CD4-positive, CD25-positive, alpha-beta regulatory T cell (primary cell): Measurements from ENCODE around the gene NLGN2. TPM values are rescaled to one million over a fixed set of nuclear protein-coding genes. Genes with fewer than 3 reads are reported as not detected.

Source experiments
- ATAC-seq, 2 donors: fragments of 150-1000 bp; cut with Tn5 transposase; one replicate each; pipeline ENCODE4 v1.10.0; 2021; ENCODE audit warnings: low read depth in 2 of 2, moderate number of reproducible peaks in 2 of 2, moderate library complexity in 1 of 2
- DNase-seq, 3 donors: peaks; one replicate each; pipeline versions ENCODE4 v3.0.0 to v3.0.0-alpha.2; 2012 to 2022; ENCODE audit warnings: mixed read lengths in 1 of 3
- H3K27ac ChIP-seq: one replicate; pipeline ENCODE4 v1.7.0; 2013; ENCODE audit warnings: mild to moderate bottlenecking, low read length; ENCODE audit not compliant: insufficient read depth, poor library complexity, severe bottlenecking
- H3K27me3 ChIP-seq: one replicate; pipeline ENCODE4 v1.7.0; 2013; ENCODE audit warnings: low read length; ENCODE audit not compliant: control insufficient read depth, insufficient read depth
- H3K36me3 ChIP-seq: one replicate; pipeline ENCODE4 v1.7.0; 2013; ENCODE audit warnings: mild to moderate bottlenecking, low read length, moderate library complexity; ENCODE audit not compliant: control insufficient read depth, insufficient read depth
- H3K4me1 ChIP-seq: 2 replicates; pipeline ENCODE4 v1.7.0; 2013; ENCODE audit warnings: mild to moderate bottlenecking, low read length; ENCODE audit not compliant: insufficient read depth, control insufficient read depth, poor library complexity, severe bottlenecking
- H3K4me3 ChIP-seq: one replicate; pipeline ENCODE4 v1.7.0; 2013; ENCODE audit warnings: low read depth, mild to moderate bottlenecking, low read length, moderate library complexity
- H3K9me3 ChIP-seq, 2 experiments: 1 replicate in 1 of 2; 2 replicates in 1 of 2; pipeline ENCODE4 v1.7.0; 2013; ENCODE audit warnings: low read length in 2 of 2, mild to moderate bottlenecking in 1 of 2, moderate library complexity in 1 of 2; ENCODE audit not compliant: control insufficient read depth in 2 of 2
- H3K27ac Mint-ChIP-seq, 3 donors: one replicate each; pipeline ENCODE4 v1.8.0; 2020 to 2022; ENCODE audit warnings: mild to moderate bottlenecking in 3 of 3, mixed read lengths in 3 of 3, moderate library complexity in 2 of 3
- H3K27me3 Mint-ChIP-seq: one replicate; pipeline ENCODE4 v1.8.0; 2022; ENCODE audit warnings: mild to moderate bottlenecking, mixed read lengths
- H3K36me3 Mint-ChIP-seq: one replicate; pipeline ENCODE4 v1.8.0; 2020; ENCODE audit warnings: mixed read lengths
- H3K4me1 Mint-ChIP-seq, 4 donors: one replicate each; pipeline ENCODE4 v1.8.0; 2020 to 2022; ENCODE audit warnings: mixed read lengths in 4 of 4, mild to moderate bottlenecking in 1 of 4
- H3K4me3 Mint-ChIP-seq, 4 donors: one replicate each; pipeline ENCODE4 v1.8.0; 2020 to 2022; ENCODE audit warnings: mild to moderate bottlenecking in 4 of 4, mixed read lengths in 4 of 4, moderate library complexity in 3 of 4
- H3K9me3 Mint-ChIP-seq, 7 donors: one replicate each; pipeline ENCODE4 v1.8.0; 2020 to 2022; ENCODE audit warnings: mixed read lengths in 7 of 7, mild to moderate bottlenecking in 3 of 7, moderate library complexity in 2 of 7
- polyA plus RNA-seq, 4 donors: library from polyadenylated mRNA; unstranded; fragments of 300-500 nt; fragmentation: Illumina TruSeq; gene quantifications; one replicate each; pipeline ENCODE4 v1.2.3, GENCODE V29; 2021
- total RNA-seq: library from RNA; stranded (reverse); gene quantifications from one replicate; pipeline ENCODE4 v1.2.3, GENCODE V29; 2022

Gene NLGN2
- total and polyA plus RNA-seq, 5 donors from 2014 or later = 3.6 TPM; not detected in 4

GRCh38 chr17:7466639-7467341 lies 59.1 kb downstream of the NLGN2 start:
- no peak overlapping the region for H3K4me3 ChIP-seq
- H3K27me3 ChIP-seq = no peaks in the 10 kb centered on the region
- DNase-seq = no peak
- H3K9me3 ChIP-seq = no peaks in the 10 kb centered on the region
- H3K36me3 ChIP-seq = peaks cover 36% of the 10 kb centered on the region
- no peaks in the 10 kb centered on the region for H3K4me1 ChIP-seq
- H3K27ac ChIP-seq = no peak overlapping the region
- Mint-ChIP-seq H3K9me3 (no peaks in the 10 kb centered on the region), H3K36me3 (peaks cover 8% of the 10 kb centered on the region), H3K27ac (peak overlapping the region in 1 of 3 donors; percentile 75), H3K4me1 (peaks cover 0 to 29% (median 8%) of the 10 kb centered on the region in 4 donors), H3K4me3 (no peak overlapping the region), H3K27me3 (peaks cover 1% of the 10 kb centered on the region)
- peak in 1 of 2 donors; percentile 14 for ATAC-seq

- Mint-ChIP-seq H3K27ac (no peak overlapping the region), H3K27me3 (peaks cover 4% of the 10 kb centered on the region), H3K4me1 (peaks cover 0 to 36% (median 11%) of the 10 kb centered on the region in 4 donors), H3K9me3 (no peaks in the 10 kb centered on the region), H3K36me3 (peaks cover 8% of the 10 kb centered on the region), H3K4me3 (no peak overlapping the region)
- no peak overlapping the region for H3K27ac ChIP-seq
- H3K4me1 ChIP-seq = no peaks in the 10 kb centered on the region
- H3K4me3 ChIP-seq = no peak overlapping the region
- no peaks in the 10 kb centered on the region for H3K27me3 ChIP-seq
- peaks cover 36% of the 10 kb centered on the region for H3K36me3 ChIP-seq
- H3K9me3 ChIP-seq = no peaks in the 10 kb centered on the region
- DNase-seq = no peak
- ATAC-seq = no peak
Observed at GRCh38 chr17:7467498-7467897, 59.9 kb downstream of the NLGN2 start.

- ATAC-seq = no peak
- Histone ChIP-seq H3K27me3 (no peaks in the 10 kb centered on the region), H3K4me1 (no peaks in the 10 kb centered on the region), H3K27ac (no peak overlapping the region), H3K9me3 (no peaks in the 10 kb centered on the region), H3K4me3 (no peak overlapping the region), H3K36me3 (peaks cover 33% of the 10 kb centered on the region)
- no peaks in the 10 kb centered on the region for H3K9me3 Mint-ChIP-seq
- peaks cover 0 to 37% (median 11%) of the 10 kb centered on the region in 4 donors for H3K4me1 Mint-ChIP-seq
- H3K27me3 Mint-ChIP-seq = peaks cover 4% of the 10 kb centered on the region
- no peak overlapping the region for H3K4me3 Mint-ChIP-seq
- no peak overlapping the region for H3K27ac Mint-ChIP-seq
- no peak for DNase-seq
- H3K36me3 Mint-ChIP-seq = peaks cover 8% of the 10 kb centered on the region
Observed at GRCh38 chr17:7468290-7468689, 60.6 kb downstream of the NLGN2 start.

- H3K27ac Mint-ChIP-seq = no peak overlapping the region
- Histone ChIP-seq H3K9me3 (no peaks in the 10 kb centered on the region), H3K27ac (no peak overlapping the region), H3K36me3 (peaks cover 29% of the 10 kb centered on the region), H3K4me1 (no peaks in the 10 kb centered on the region), H3K4me3 (no peak overlapping the region), H3K27me3 (no peaks in the 10 kb centered on the region)
- peaks cover 8% of the 10 kb centered on the region for H3K36me3 Mint-ChIP-seq
- ATAC-seq = no peak
- H3K9me3 Mint-ChIP-seq = no peaks in the 10 kb centered on the region
- H3K4me1 Mint-ChIP-seq = peaks cover 0 to 42% (median 11%) of the 10 kb centered on the region in 4 donors
- H3K27me3 Mint-ChIP-seq = peaks cover 4% of the 10 kb centered on the region
- no peak overlapping the region for H3K4me3 Mint-ChIP-seq
- DNase-seq = no peak
Observed at GRCh38 chr17:7468804-7469389, 61.3 kb downstream of the NLGN2 start.

Other genes starting within 250 kb of the NLGN2 start
Only the 30 nearest of the 39 such genes appear.
- 35.8 TPM for gene DVL2, start 173.3 kb upstream of the NLGN2 start, total RNA-seq
- 10 to 100 TPM; 10.5 to 19.4 (median 15.7) TPM for gene DVL2, start 173.3 kb upstream of the NLGN2 start, polyA plus RNA-seq
- gene PHF23, start 168.4 kb upstream of the NLGN2 start, total RNA-seq = 16.0 TPM
- 10 to 100 TPM; 17.0 to 24.8 (median 21.2) TPM for gene PHF23, start 168.4 kb upstream of the NLGN2 start, polyA plus RNA-seq
- 227 TPM for gene GABARAP, start 165.4 kb upstream of the NLGN2 start, total RNA-seq
- gene GABARAP, start 165.4 kb upstream of the NLGN2 start, polyA plus RNA-seq = 1,000 to 10,000 TPM in 2 of 4 donors, 100 to 1,000 TPM in 2; 939 to 1,205 (median 986) TPM
- 114 TPM for gene CTDNEP1, start 156.1 kb upstream of the NLGN2 start, total RNA-seq
- gene CTDNEP1, start 156.1 kb upstream of the NLGN2 start, polyA plus RNA-seq = 10 to 100 TPM; 33.0 to 40.7 (median 38.8) TPM
- gene ELP5, start 155.6 kb upstream of the NLGN2 start, total RNA-seq = 31.6 TPM
- gene ELP5, start 155.6 kb upstream of the NLGN2 start, polyA plus RNA-seq = 10 to 100 TPM; 54.5 to 74.0 (median 59.0) TPM
- gene CLDN7, start 145.4 kb upstream of the NLGN2 start, total RNA-seq = not detected
- gene CLDN7, start 145.4 kb upstream of the NLGN2 start, polyA plus RNA-seq = 1 to 10 TPM in 2 of 4 donors, under 1 TPM in 2; 0.55 to 2.0 (median 1.3) TPM
- gene SLC2A4, start 126.1 kb upstream of the NLGN2 start, total RNA-seq = not detected
- gene SLC2A4, start 126.1 kb upstream of the NLGN2 start, polyA plus RNA-seq = not detected
- not detected for gene YBX2, start 113.2 kb upstream of the NLGN2 start, total RNA-seq
- gene YBX2, start 113.2 kb upstream of the NLGN2 start, polyA plus RNA-seq = not detected
- gene EIF5A, start 100.2 kb upstream of the NLGN2 start, total RNA-seq = 485 TPM
- gene EIF5A, start 100.2 kb upstream of the NLGN2 start, polyA plus RNA-seq = 100 to 1,000 TPM; 210 to 631 (median 398) TPM
- 129 TPM for gene GPS2, start 92.5 kb upstream of the NLGN2 start, total RNA-seq
- 100 to 1,000 TPM in 2 of 4 donors, 10 to 100 TPM in 2; 79.3 to 107 (median 96.5) TPM for gene GPS2, start 92.5 kb upstream of the NLGN2 start, polyA plus RNA-seq
- gene NEURL4, start 78.5 kb upstream of the NLGN2 start, total RNA-seq = 39.5 TPM
- gene NEURL4, start 78.5 kb upstream of the NLGN2 start, polyA plus RNA-seq = 1 to 10 TPM in 2 of 4 donors, under 1 TPM in 2; 0.27 to 1.2 (median 0.83) TPM
- 723 TPM for gene ACAP1, start 71.3 kb upstream of the NLGN2 start, total RNA-seq
- 100 to 1,000 TPM; 194 to 259 (median 213) TPM for gene ACAP1, start 71.3 kb upstream of the NLGN2 start, polyA plus RNA-seq
- 1.3 TPM for gene KCTD11, start 55.7 kb upstream of the NLGN2 start, total RNA-seq
- 1 to 10 TPM; 2.6 to 4.0 (median 2.9) TPM for gene KCTD11, start 55.7 kb upstream of the NLGN2 start, polyA plus RNA-seq
- not detected for gene TMEM95, start 52.7 kb upstream of the NLGN2 start, total RNA-seq
- gene TMEM95, start 52.7 kb upstream of the NLGN2 start, polyA plus RNA-seq = not detected
- gene TNK1, start 26.8 kb upstream of the NLGN2 start, total RNA-seq = 4.8 TPM
- 1 to 10 TPM in 3 of 4 donors, under 1 TPM in 1; 0.42 to 3.8 (median 1.4) TPM for gene TNK1, start 26.8 kb upstream of the NLGN2 start, polyA plus RNA-seq
- gene PLSCR3, start 13.3 kb upstream of the NLGN2 start, total RNA-seq = 113 TPM
- gene PLSCR3, start 13.3 kb upstream of the NLGN2 start, polyA plus RNA-seq = 100 to 1,000 TPM; 148 to 174 (median 153) TPM
- gene TMEM256, start 3.7 kb upstream of the NLGN2 start, total RNA-seq = 23.0 TPM
- 10 to 100 TPM; 64.9 to 80.9 (median 66.7) TPM for gene TMEM256, start 3.7 kb upstream of the NLGN2 start, polyA plus RNA-seq
- gene SPEM1, start 12.5 kb downstream of the NLGN2 start, total RNA-seq = not detected
- gene SPEM1, start 12.5 kb downstream of the NLGN2 start, polyA plus RNA-seq = not detected
- gene SPEM2, start 17.8 kb downstream of the NLGN2 start, total RNA-seq = not detected
- gene SPEM2, start 17.8 kb downstream of the NLGN2 start, polyA plus RNA-seq = not detected
- not detected for gene SPEM3, start 21.0 kb downstream of the NLGN2 start, total RNA-seq
- gene SPEM3, start 21.0 kb downstream of the NLGN2 start, polyA plus RNA-seq = not detected
- 16.8 TPM for gene TMEM102, start 27.6 kb downstream of the NLGN2 start, total RNA-seq
- 10 to 100 TPM; 22.3 to 28.4 (median 24.2) TPM for gene TMEM102, start 27.6 kb downstream of the NLGN2 start, polyA plus RNA-seq
- gene FGF11, start 31.7 kb downstream of the NLGN2 start, total RNA-seq = 3.3 TPM
- under 1 TPM in 3 of 4 donors, not detected in 1; 0.07 to 0.27 (median 0.18) TPM for gene FGF11, start 31.7 kb downstream of the NLGN2 start, polyA plus RNA-seq
- 7.6 TPM for gene CHRNB1, start 37.2 kb downstream of the NLGN2 start, total RNA-seq
- 10 to 100 TPM; 18.0 to 28.7 (median 27.0) TPM for gene CHRNB1, start 37.2 kb downstream of the NLGN2 start, polyA plus RNA-seq
- 53.5 TPM for gene ZBTB4, start 71.8 kb downstream of the NLGN2 start, total RNA-seq
- 10 to 100 TPM in 3 of 4 donors, 1 to 10 TPM in 1; 8.3 to 14.0 (median 11.0) TPM for gene ZBTB4, start 71.8 kb downstream of the NLGN2 start, polyA plus RNA-seq
- gene SLC35G6, start 73.6 kb downstream of the NLGN2 start, total RNA-seq = not detected
- not detected for gene SLC35G6, start 73.6 kb downstream of the NLGN2 start, polyA plus RNA-seq
- gene POLR2A, start 76.5 kb downstream of the NLGN2 start, total RNA-seq = 568 TPM
- 10 to 100 TPM; 32.3 to 44.0 (median 37.2) TPM for gene POLR2A, start 76.5 kb downstream of the NLGN2 start, polyA plus RNA-seq
- 46.9 TPM for gene TNFSF12, start 141.2 kb downstream of the NLGN2 start, total RNA-seq
- gene TNFSF12, start 141.2 kb downstream of the NLGN2 start, polyA plus RNA-seq = 10 to 100 TPM; 35.5 to 49.6 (median 41.9) TPM
- gene TNFSF13, start 150.9 kb downstream of the NLGN2 start, total RNA-seq = 1.6 TPM
- gene TNFSF13, start 150.9 kb downstream of the NLGN2 start, polyA plus RNA-seq = under 1 TPM in 3 of 4 donors, not detected in 1; 0.41 to 0.52 (median 0.44) TPM
- gene SENP3, start 154.1 kb downstream of the NLGN2 start, total RNA-seq = 30.7 TPM
- 10 to 100 TPM; 10.1 to 16.1 (median 11.8) TPM for gene SENP3, start 154.1 kb downstream of the NLGN2 start, polyA plus RNA-seq
- gene CD68, start 171.8 kb downstream of the NLGN2 start, total RNA-seq = 0.25 TPM
- gene CD68, start 171.8 kb downstream of the NLGN2 start, polyA plus RNA-seq = 1 to 10 TPM in 1 of 4 donors, under 1 TPM in 2, not detected in 1; 0.65 to 1.2 (median 0.89) TPM